ENCODE results near the gene ERMP1. TPM values are rescaled to one million over a fixed set of nuclear protein-coding genes. Genes with fewer than 3 reads are reported as not detected.

The ERMP1 gene
- polyA plus RNA-seq, 1 donor from 2014 or later = 7.8 TPM

- Histone ChIP-seq H3K36me3 (ENCODE audit: insufficient read depth, low read length) (no peaks in the 10 kb centered on the region), H3F3A (ENCODE audit: insufficient read depth, low read length, poor library complexity, severe bottlenecking) (no peaks in the 10 kb centered on the region), H3K9me3 (ENCODE audit: low read length) (no peaks in the 10 kb centered on the region), H3K9ac (ENCODE audit: low read length) (no peak overlapping the region), H3K27ac (ENCODE audit: low read length) (no peak overlapping the region), H3K4me2 (ENCODE audit: low read length) (no peak overlapping the region), H4K20me1 (ENCODE audit: insufficient read depth) (no peaks in the 10 kb centered on the region), H3K79me2 (replicated peaks; ENCODE audit: insufficient read depth, low read length) (no peaks in the 10 kb centered on the region), H3K4me3 (ENCODE audit: low read length) (no peak overlapping the region), H2AFZ (ENCODE audit: low read depth, low read length) (no peak overlapping the region), H3K27me3 (ENCODE audit: insufficient read depth, low read depth, low read length) (no peaks in the 10 kb centered on the region), H3K9me2 (ENCODE audit: insufficient read depth, low read length) (no peaks in the 10 kb centered on the region)
- TF ChIP-seq RAD21 (conservative IDR thresholded peaks at IDR 0.05) = no peak
Observed at GRCh38 chr9:5876026-5876425, 43.1 kb upstream of the ERMP1 start.

DNA sequence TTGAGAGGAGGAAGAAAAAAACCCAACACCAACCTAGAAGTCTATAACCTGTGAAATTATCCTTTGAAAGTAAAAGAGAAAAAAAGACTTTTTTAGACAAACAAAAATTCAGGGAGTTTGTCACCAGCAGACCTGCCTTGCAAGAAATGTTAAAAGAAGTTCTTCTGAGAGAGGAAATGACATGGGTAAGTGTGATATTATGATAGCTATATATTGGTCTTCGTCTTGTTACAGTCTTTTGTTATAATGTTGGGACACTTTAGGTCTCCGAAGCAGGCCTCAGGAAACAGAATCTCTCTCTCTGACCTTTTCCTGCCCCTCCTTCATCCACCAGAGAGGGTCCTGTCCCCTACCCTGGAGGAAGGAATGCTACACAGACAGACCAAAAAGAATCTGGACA lies 41.1 kb upstream of the ERMP1 start:
- Histone ChIP-seq H3K4me3 (ENCODE audit: low read length) (no peak overlapping the region), H3K79me2 (replicated peaks; ENCODE audit: insufficient read depth, low read length) (no peaks in the 10 kb centered on the region), H3F3A (ENCODE audit: insufficient read depth, low read length, poor library complexity, severe bottlenecking) (no peaks in the 10 kb centered on the region), H3K27me3 (ENCODE audit: insufficient read depth, low read depth, low read length) (no peaks in the 10 kb centered on the region), H3K9me2 (ENCODE audit: insufficient read depth, low read length) (no peaks in the 10 kb centered on the region), H3K36me3 (ENCODE audit: insufficient read depth, low read length) (no peaks in the 10 kb centered on the region), H2AFZ (ENCODE audit: low read depth, low read length) (no peak overlapping the region), H3K27ac (ENCODE audit: low read length) (no peak overlapping the region), H3K4me2 (ENCODE audit: low read length) (no peak overlapping the region), H3K9me3 (ENCODE audit: low read length) (no peaks in the 10 kb centered on the region), H3K9ac (ENCODE audit: low read length) (no peak overlapping the region), H4K20me1 (ENCODE audit: insufficient read depth) (no peaks in the 10 kb centered on the region)
- TF ChIP-seq, protein P1, sequence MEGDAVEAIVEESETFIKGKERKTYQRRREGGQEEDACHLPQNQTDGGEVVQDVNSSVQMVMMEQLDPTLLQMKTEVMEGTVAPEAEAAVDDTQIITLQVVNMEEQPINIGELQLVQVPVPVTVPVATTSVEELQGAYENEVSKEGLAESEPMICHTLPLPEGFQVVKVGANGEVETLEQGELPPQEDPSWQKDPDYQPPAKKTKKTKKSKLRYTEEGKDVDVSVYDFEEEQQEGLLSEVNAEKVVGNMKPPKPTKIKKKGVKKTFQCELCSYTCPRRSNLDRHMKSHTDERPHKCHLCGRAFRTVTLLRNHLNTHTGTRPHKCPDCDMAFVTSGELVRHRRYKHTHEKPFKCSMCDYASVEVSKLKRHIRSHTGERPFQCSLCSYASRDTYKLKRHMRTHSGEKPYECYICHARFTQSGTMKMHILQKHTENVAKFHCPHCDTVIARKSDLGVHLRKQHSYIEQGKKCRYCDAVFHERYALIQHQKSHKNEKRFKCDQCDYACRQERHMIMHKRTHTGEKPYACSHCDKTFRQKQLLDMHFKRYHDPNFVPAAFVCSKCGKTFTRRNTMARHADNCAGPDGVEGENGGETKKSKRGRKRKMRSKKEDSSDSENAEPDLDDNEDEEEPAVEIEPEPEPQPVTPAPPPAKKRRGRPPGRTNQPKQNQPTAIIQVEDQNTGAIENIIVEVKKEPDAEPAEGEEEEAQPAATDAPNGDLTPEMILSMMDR (IDR thresholded peaks at IDR 0.05; ENCODE audit: poor library complexity, severe bottlenecking) = no peak
- no peak for TF ChIP-seq SMC3 (conservative IDR thresholded peaks at IDR 0.05; ENCODE audit: poor library complexity)
- no peak for TF ChIP-seq RAD21 (conservative IDR thresholded peaks at IDR 0.05)
- no peak for TF ChIP-seq EP300 (conservative IDR thresholded peaks at IDR 0.05; ENCODE audit: poor library complexity, severe bottlenecking)
- no peak for TF ChIP-seq TAF1 (IDR thresholded peaks at IDR 0.05; ENCODE audit: low read depth)

DNA sequence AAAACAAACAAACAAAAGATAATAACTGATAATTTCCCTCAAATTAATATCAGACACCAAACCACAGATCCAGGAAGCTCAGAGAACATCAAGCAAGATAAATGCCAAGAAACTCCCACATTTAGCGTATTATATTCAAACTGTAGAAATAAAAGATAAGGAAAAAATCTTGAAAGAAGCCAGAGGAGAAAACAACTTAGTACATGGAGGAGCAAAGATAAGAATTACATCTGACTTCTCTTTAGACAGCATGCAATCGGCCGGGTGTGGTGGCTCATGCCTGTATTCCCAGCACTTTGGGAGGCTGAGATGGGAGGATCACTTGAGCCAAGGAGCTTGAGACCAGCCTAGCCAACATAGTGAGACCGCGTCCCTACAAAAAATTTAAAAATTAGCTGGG lies 40.5 kb upstream of the ERMP1 start:
- H3K79me2 ChIP-seq (replicated peaks; ENCODE audit: insufficient read depth, low read length) = no peaks in the 10 kb centered on the region
- no peak overlapping the region for H3K4me2 ChIP-seq (ENCODE audit: low read length)
- H4K20me1 ChIP-seq (ENCODE audit: insufficient read depth) = no peaks in the 10 kb centered on the region
- H3K27ac ChIP-seq (ENCODE audit: low read length) = no peak overlapping the region
- no peaks in the 10 kb centered on the region for H3K36me3 ChIP-seq (ENCODE audit: insufficient read depth, low read length)
- no peak overlapping the region for H3K9ac ChIP-seq (ENCODE audit: low read length)
- no peaks in the 10 kb centered on the region for H3K9me3 ChIP-seq (ENCODE audit: low read length)
- H2AFZ ChIP-seq (ENCODE audit: low read depth, low read length) = no peak overlapping the region
- TF ChIP-seq, protein P1 (IDR thresholded peaks at IDR 0.05; ENCODE audit: poor library complexity, severe bottlenecking) = no peak
- TF ChIP-seq EZH2 (IDR thresholded peaks at IDR 0.05; ENCODE audit: borderline replicate concordance, insufficient read depth, low read length, poor library complexity, severe bottlenecking) (no peak), SMC3 (conservative IDR thresholded peaks at IDR 0.05; ENCODE audit: poor library complexity) (no peak), TAF1 (IDR thresholded peaks at IDR 0.05; ENCODE audit: low read depth) (no peak), MXI1 (conservative IDR thresholded peaks at IDR 0.05; ENCODE audit: poor library complexity, severe bottlenecking) (no peak), EP300 (conservative IDR thresholded peaks at IDR 0.05; ENCODE audit: poor library complexity, severe bottlenecking) (no peak)
- TF ChIP-seq, protein P2, sequence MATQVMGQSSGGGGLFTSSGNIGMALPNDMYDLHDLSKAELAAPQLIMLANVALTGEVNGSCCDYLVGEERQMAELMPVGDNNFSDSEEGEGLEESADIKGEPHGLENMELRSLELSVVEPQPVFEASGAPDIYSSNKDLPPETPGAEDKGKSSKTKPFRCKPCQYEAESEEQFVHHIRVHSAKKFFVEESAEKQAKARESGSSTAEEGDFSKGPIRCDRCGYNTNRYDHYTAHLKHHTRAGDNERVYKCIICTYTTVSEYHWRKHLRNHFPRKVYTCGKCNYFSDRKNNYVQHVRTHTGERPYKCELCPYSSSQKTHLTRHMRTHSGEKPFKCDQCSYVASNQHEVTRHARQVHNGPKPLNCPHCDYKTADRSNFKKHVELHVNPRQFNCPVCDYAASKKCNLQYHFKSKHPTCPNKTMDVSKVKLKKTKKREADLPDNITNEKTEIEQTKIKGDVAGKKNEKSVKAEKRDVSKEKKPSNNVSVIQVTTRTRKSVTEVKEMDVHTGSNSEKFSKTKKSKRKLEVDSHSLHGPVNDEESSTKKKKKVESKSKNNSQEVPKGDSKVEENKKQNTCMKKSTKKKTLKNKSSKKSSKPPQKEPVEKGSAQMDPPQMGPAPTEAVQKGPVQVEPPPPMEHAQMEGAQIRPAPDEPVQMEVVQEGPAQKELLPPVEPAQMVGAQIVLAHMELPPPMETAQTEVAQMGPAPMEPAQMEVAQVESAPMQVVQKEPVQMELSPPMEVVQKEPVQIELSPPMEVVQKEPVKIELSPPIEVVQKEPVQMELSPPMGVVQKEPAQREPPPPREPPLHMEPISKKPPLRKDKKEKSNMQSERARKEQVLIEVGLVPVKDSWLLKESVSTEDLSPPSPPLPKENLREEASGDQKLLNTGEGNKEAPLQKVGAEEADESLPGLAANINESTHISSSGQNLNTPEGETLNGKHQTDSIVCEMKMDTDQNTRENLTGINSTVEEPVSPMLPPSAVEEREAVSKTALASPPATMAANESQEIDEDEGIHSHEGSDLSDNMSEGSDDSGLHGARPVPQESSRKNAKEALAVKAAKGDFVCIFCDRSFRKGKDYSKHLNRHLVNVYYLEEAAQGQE (IDR thresholded peaks at IDR 0.05; ENCODE audit: borderline replicate concordance) = no peak
- H3K4me3 ChIP-seq (ENCODE audit: low read length) = no peak overlapping the region
- no peaks in the 10 kb centered on the region for H3K27me3 ChIP-seq (ENCODE audit: insufficient read depth, low read depth, low read length)
- no peaks in the 10 kb centered on the region for H3F3A ChIP-seq (ENCODE audit: insufficient read depth, low read length, poor library complexity, severe bottlenecking)
- no peaks in the 10 kb centered on the region for H3K9me2 ChIP-seq (ENCODE audit: insufficient read depth, low read length)
